Fibroblast of lung (primary cell): ENCODE data around the gene EPHB1. TPM values are rescaled to one million over a fixed set of nuclear protein-coding genes. Genes with fewer than 3 reads are reported as not detected.

Experiments
- DNase-seq, 2 donors: peaks; one replicate each; pipeline versions ENCODE4 v3.0.0 to v3.0.0-alpha.2; 2010; ENCODE audit warnings: low read depth in 2 of 2
- H2AFZ ChIP-seq: 2 replicates; pipeline ENCODE4 v1.5.1; 2012; ENCODE audit warnings: low read length, control low read depth, inconsistent platforms
- H3K27ac ChIP-seq: 2 replicates; pipeline ENCODE4 v1.5.1; 2011; ENCODE audit warnings: low read length, control low read depth; ENCODE audit not compliant: insufficient read depth
- H3K27me3 ChIP-seq: 2 replicates; pipeline ENCODE4 v1.5.1; 2011; ENCODE audit warnings: mild to moderate bottlenecking, low read length; ENCODE audit not compliant: control insufficient read depth, insufficient read depth
- H3K36me3 ChIP-seq: 2 replicates; pipeline ENCODE4 v1.5.1; 2011; ENCODE audit warnings: low read length; ENCODE audit not compliant: control insufficient read depth, insufficient read depth
- H3K4me1 ChIP-seq: 2 replicates; pipeline ENCODE4 v1.5.1; 2011; ENCODE audit warnings: low read length; ENCODE audit not compliant: control insufficient read depth, insufficient read depth; ENCODE audit errors: extremely low read depth
- H3K4me2 ChIP-seq: 2 replicates; pipeline ENCODE4 v1.5.1; 2011; ENCODE audit warnings: low read length, control low read depth; ENCODE audit not compliant: insufficient read depth; ENCODE audit errors: extremely low read depth
- H3K4me3 ChIP-seq, 4 experiments: fragments of 200-600 bp in 1 of 4; sonication (generic) in 1 of 4; replicated peaks in 1 of 4; 2 replicates each; pipeline ENCODE4 v1.5.1; 2011 to 2016; ENCODE audit warnings: low read length in 4 of 4, low read depth in 3 of 4, mild to moderate bottlenecking in 3 of 4, control low read depth in 2 of 4, inconsistent platforms in 1 of 4, mixed read lengths in 1 of 4; ENCODE audit not compliant: insufficient read depth in 1 of 4; ENCODE audit errors: control extremely low read depth in 1 of 4
- H3K79me2 ChIP-seq: 2 replicates; pipeline ENCODE4 v1.5.1; 2012; ENCODE audit warnings: mild to moderate bottlenecking, low read length, inconsistent platforms; ENCODE audit not compliant: control insufficient read depth, insufficient read depth
- H3K9ac ChIP-seq: 2 replicates; pipeline ENCODE4 v1.5.1; 2011; ENCODE audit warnings: mild to moderate bottlenecking, low read length, control low read depth; ENCODE audit not compliant: insufficient read depth
- H3K9me3 ChIP-seq: 2 replicates; pipeline ENCODE4 v1.5.1; 2012; ENCODE audit warnings: low read depth, low read length; ENCODE audit not compliant: control insufficient read depth, insufficient read depth
- H4K20me1 ChIP-seq: 2 replicates; pipeline ENCODE4 v1.5.1; 2011; ENCODE audit warnings: low read length; ENCODE audit not compliant: control insufficient read depth, insufficient read depth; ENCODE audit errors: extremely low read depth
- EZH2 ChIP-seq: IDR thresholded peaks from 2 replicates; pipeline ENCODE4 v1.5.1; 2012; ENCODE audit warnings: low read length, control low read depth, mild to moderate bottlenecking; ENCODE audit errors: missing control alignments
- polyA plus RNA-seq, 2 donors: library from polyadenylated mRNA; depleted of rRNA in 1 of 2; stranded (reverse) in 1 of 2; unstranded in 1 of 2; fragments of >200 nt; gene quantifications; 2 replicates each; pipeline ENCODE4 v1.2.1, GENCODE V29; 2011 to 2012; ENCODE audit warnings: missing spikeins in 1 of 2
- total RNA-seq: library from RNA; depleted of rRNA; stranded (reverse); fragments of >200 nt; gene quantifications from 2 replicates; pipeline ENCODE4 v1.2.1, GENCODE V29; 2014
- TF ChIP-seq, protein P1 (sequence below), 2 donors: IDR thresholded peaks in 1 of 2; conservative IDR thresholded peaks in 1 of 2; 1 replicate in 1 of 2; 2 replicates in 1 of 2; pipeline ENCODE4 v1.5.1; 2011 to 2012; ENCODE audit warnings: low read length in 2 of 2, control low read depth in 1 of 2, inconsistent platforms in 1 of 2, low read depth in 1 of 2, mild to moderate bottlenecking in 1 of 2

The EPHB1 gene
- total and polyA plus RNA-seq, 2 donors (not counting 1 experiment from before 2014, with no cell fraction given), result 0.14 to 0.50 TPM

DNA sequence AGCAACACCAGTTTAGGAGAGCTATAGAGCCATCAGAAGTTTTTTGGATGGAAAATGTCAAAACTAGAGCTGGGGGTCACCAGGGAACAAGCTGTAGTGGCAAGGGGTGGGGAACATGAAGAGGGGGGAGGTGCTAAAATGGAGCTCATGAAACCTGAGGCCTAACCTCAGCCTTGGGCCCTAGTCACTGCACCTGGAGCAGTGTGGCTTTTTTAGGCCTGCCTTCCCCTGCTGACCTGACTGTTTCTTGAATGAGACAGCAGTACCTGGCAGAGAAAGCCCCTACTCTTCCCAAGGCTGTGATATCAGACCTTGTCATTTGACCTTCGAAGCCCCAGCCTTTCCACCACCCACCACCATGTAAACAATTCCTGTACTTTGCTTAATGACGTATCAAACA is 383.5 kb downstream of the EPHB1 start:
- no peak overlapping the region for H3K4me3 ChIP-seq
- no peak overlapping the region for H3K9ac ChIP-seq
- no peak overlapping the region for H3K27ac ChIP-seq
- no peak for DNase-seq
- H3K36me3 ChIP-seq, result no peaks in the 10 kb centered on the region
- no peak overlapping the region for H3K4me2 ChIP-seq
- no peaks in the 10 kb centered on the region for H3K4me1 ChIP-seq
- H4K20me1 ChIP-seq, result no peaks in the 10 kb centered on the region
- no peaks in the 10 kb centered on the region for H3K79me2 ChIP-seq
- H2AFZ ChIP-seq, result no peak overlapping the region
- no peak for TF ChIP-seq EZH2
- TF ChIP-seq, protein P1, sequence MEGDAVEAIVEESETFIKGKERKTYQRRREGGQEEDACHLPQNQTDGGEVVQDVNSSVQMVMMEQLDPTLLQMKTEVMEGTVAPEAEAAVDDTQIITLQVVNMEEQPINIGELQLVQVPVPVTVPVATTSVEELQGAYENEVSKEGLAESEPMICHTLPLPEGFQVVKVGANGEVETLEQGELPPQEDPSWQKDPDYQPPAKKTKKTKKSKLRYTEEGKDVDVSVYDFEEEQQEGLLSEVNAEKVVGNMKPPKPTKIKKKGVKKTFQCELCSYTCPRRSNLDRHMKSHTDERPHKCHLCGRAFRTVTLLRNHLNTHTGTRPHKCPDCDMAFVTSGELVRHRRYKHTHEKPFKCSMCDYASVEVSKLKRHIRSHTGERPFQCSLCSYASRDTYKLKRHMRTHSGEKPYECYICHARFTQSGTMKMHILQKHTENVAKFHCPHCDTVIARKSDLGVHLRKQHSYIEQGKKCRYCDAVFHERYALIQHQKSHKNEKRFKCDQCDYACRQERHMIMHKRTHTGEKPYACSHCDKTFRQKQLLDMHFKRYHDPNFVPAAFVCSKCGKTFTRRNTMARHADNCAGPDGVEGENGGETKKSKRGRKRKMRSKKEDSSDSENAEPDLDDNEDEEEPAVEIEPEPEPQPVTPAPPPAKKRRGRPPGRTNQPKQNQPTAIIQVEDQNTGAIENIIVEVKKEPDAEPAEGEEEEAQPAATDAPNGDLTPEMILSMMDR (conservative IDR thresholded peaks at IDR 0.05 in 1 of 2, IDR thresholded peaks at IDR 0.05 in 1 of 2; ENCODE audit: low read depth in 1 of 2, low read length in 2 of 2), result no peak
- no peaks in the 10 kb centered on the region for H3K9me3 ChIP-seq
- no peaks in the 10 kb centered on the region for H3K27me3 ChIP-seq

DNA sequence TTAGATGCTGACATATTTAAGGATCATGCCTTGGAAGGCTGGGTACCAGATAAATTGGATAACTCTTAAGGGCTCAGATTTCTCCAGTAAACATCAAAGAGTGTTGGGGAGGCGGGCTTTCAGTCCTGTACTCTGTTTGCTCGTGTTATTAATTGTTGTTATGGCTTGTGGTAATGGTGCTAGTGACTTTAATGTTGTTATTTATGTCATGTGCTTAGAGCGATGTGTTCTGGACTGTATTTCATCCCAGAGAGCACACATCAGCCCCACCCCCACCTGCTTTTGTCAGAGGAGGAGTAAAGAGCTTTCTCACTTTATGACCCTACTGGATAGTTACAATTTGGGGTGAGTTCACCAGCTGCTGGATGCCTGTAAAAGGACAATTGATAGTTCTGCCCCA is 386.3 kb downstream of the EPHB1 start:
- Histone ChIP-seq H3K4me2 (no peak overlapping the region), H3K36me3 (no peaks in the 10 kb centered on the region), H3K4me3 (no peak overlapping the region), H3K27ac (no peak overlapping the region), H3K9me3 (no peaks in the 10 kb centered on the region), H3K4me1 (no peaks in the 10 kb centered on the region), H2AFZ (no peak overlapping the region), H3K27me3 (no peaks in the 10 kb centered on the region), H3K79me2 (no peaks in the 10 kb centered on the region), H3K9ac (no peak overlapping the region), H4K20me1 (no peaks in the 10 kb centered on the region)
- DNase-seq, result no peak
- TF ChIP-seq, protein P1 (conservative IDR thresholded peaks at IDR 0.05 in 1 of 2, IDR thresholded peaks at IDR 0.05 in 1 of 2; ENCODE audit: low read depth in 1 of 2, low read length in 2 of 2), result no peak
- no peak for TF ChIP-seq EZH2

DNA sequence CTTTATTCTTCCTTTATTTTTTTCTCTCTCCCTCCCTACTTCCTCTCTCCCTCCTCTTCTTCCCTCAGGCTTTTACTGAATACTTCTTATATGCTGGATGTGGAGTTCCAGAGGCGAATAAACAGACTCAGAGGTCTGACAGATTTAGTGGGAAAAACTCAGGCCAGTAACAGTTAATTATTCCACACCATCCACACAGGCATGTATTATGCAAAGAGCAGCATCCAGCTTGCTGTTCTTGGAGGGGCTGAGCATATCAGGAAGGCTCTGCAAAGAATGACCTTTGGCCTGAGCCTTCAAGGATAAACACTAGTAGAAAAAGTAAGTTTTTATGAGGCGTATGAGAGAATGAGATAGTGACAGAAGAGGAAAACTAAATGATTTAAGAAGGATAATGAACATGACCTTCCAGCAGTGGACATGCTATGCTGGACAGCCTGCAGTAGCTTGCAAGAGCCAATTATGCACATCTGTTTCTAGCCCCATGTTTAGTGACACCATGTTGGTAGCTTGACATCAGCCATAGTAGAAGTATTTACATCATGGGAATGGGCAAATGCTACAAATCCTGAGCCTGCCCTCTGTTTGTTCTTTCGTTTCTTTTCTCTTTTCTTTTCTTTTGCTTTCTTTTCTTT is 387.4 kb downstream of the EPHB1 start:
- Histone ChIP-seq H3K9ac (no peak overlapping the region), H3K27ac (no peak overlapping the region), H4K20me1 (no peaks in the 10 kb centered on the region), H3K36me3 (no peaks in the 10 kb centered on the region), H3K9me3 (no peaks in the 10 kb centered on the region), H3K4me2 (no peak overlapping the region), H3K4me1 (no peaks in the 10 kb centered on the region), H3K79me2 (no peaks in the 10 kb centered on the region), H3K27me3 (no peaks in the 10 kb centered on the region), H3K4me3 (no peak overlapping the region), H2AFZ (no peak overlapping the region)
- no peak for DNase-seq
- TF ChIP-seq, protein P1 (conservative IDR thresholded peaks at IDR 0.05 in 1 of 2, IDR thresholded peaks at IDR 0.05 in 1 of 2; ENCODE audit: low read depth in 1 of 2, low read length in 2 of 2), result no peak
- TF ChIP-seq EZH2, result no peak
